HL-60 (cell line): ENCODE results near the gene GKN2.

Experiments used
- DNase-seq, 2 experiments: peaks; one replicate each; pipeline ENCODE4 v3.0.0-alpha.2; 2010 to 2020; ENCODE audit warnings: low read depth in 1 of 2, low spot score in 1 of 2
- H3K27ac ChIP-seq: fragments of 250-450 bp; sonication (Bioruptor Pico); replicated peaks from 2 replicates; pipeline ENCODE4 v1.5.1; 2020; ENCODE audit warnings: mild to moderate bottlenecking, moderate library complexity
- H3K27me3 ChIP-seq: fragments of 250-450 bp; sonication (Bioruptor Pico); 2 replicates; pipeline ENCODE4 v1.5.1; 2021; ENCODE audit warnings: mild to moderate bottlenecking, moderate library complexity; ENCODE audit not compliant: insufficient read depth, poor library complexity, severe bottlenecking
- H3K4me3 ChIP-seq: replicated peaks from 2 replicates; pipeline ENCODE4 v1.5.1; 2011; ENCODE audit warnings: mild to moderate bottlenecking, control low read depth, low read length; ENCODE audit not compliant: insufficient read depth
- GABPA ChIP-seq: IDR thresholded peaks from 2 replicates; pipeline ENCODE4 v1.6.1; 2012; ENCODE audit warnings: low read depth
- POLR2AphosphoS5 ChIP-seq: IDR thresholded peaks from 2 replicates; pipeline ENCODE4 v1.6.1; 2012; ENCODE audit warnings: low read depth
- REST ChIP-seq: IDR thresholded peaks from 2 replicates; pipeline ENCODE4 v1.6.1; 2012; ENCODE audit warnings: low read depth; ENCODE audit not compliant: insufficient replicate concordance
- SPI1 ChIP-seq: IDR thresholded peaks from 2 replicates; pipeline ENCODE4 v1.6.1; 2012; ENCODE audit warnings: low read depth, mild to moderate bottlenecking, borderline replicate concordance
- TF ChIP-seq, protein P1 (sequence below): IDR thresholded peaks from one replicate; pipeline ENCODE4 v1.5.1; 2011; ENCODE audit warnings: low read length, control low read depth, inconsistent platforms; ENCODE audit not compliant: insufficient read depth

The GKN2 gene

GRCh38 chr2:68995916-68996315 lies 43.2 kb upstream of the GKN2 start:
- no peak for DNase-seq
- H3K27me3 ChIP-seq: no peaks in the 10 kb centered on the region
- H3K4me3 ChIP-seq: no peak overlapping the region
- no peak overlapping the region for H3K27ac ChIP-seq
- TF ChIP-seq REST (no peak), POLR2AphosphoS5 (no peak), GABPA (no peak), SPI1 (no peak)
- TF ChIP-seq, protein P1, sequence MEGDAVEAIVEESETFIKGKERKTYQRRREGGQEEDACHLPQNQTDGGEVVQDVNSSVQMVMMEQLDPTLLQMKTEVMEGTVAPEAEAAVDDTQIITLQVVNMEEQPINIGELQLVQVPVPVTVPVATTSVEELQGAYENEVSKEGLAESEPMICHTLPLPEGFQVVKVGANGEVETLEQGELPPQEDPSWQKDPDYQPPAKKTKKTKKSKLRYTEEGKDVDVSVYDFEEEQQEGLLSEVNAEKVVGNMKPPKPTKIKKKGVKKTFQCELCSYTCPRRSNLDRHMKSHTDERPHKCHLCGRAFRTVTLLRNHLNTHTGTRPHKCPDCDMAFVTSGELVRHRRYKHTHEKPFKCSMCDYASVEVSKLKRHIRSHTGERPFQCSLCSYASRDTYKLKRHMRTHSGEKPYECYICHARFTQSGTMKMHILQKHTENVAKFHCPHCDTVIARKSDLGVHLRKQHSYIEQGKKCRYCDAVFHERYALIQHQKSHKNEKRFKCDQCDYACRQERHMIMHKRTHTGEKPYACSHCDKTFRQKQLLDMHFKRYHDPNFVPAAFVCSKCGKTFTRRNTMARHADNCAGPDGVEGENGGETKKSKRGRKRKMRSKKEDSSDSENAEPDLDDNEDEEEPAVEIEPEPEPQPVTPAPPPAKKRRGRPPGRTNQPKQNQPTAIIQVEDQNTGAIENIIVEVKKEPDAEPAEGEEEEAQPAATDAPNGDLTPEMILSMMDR: no peak

DNA sequence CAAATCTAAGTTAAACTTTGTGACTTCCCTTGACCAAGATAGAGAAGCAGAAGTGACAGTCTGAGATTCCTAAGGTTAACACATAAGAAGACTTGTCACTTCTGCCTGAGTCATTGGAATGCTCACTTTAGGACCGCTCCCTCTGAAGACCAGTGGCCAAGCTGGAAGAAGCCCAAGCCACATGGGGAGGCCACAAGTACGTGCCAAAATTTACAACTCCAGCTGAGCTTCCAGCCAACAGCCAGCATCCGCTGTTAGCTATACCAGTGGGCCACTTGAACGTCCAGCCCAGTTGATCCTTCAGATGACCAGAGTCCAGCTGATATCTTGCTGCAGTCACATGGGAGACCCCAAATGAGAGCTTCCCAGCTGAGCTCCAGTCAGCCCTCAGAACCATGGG lies 42.2 kb upstream of the GKN2 start:
- no peak overlapping the region for H3K27ac ChIP-seq
- H3K4me3 ChIP-seq: no peak overlapping the region
- DNase-seq: no peak
- no peaks in the 10 kb centered on the region for H3K27me3 ChIP-seq
- TF ChIP-seq REST (no peak), GABPA (no peak), SPI1 (no peak), POLR2AphosphoS5 (no peak)
- TF ChIP-seq, protein P1: no peak

DNA sequence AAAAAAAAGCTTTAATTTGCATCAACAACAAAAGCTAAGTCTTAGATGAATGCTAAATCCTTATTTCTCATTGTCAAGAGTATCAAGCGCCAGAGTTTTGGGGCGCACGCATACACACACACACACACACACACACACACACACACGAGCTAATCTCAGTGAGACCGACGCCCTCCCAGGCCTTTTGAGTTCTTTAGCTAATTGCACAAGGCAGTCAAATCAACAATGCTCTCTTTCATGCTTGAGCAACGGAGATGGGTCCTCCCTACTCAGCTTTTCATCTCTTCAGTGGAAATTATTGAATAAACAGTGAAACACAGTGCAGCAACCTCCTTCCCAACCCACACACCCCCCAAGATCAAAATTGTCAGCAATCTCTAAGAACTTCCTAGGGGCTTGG lies 41.0 kb upstream of the GKN2 start:
- TF ChIP-seq REST: no peak

DNA sequence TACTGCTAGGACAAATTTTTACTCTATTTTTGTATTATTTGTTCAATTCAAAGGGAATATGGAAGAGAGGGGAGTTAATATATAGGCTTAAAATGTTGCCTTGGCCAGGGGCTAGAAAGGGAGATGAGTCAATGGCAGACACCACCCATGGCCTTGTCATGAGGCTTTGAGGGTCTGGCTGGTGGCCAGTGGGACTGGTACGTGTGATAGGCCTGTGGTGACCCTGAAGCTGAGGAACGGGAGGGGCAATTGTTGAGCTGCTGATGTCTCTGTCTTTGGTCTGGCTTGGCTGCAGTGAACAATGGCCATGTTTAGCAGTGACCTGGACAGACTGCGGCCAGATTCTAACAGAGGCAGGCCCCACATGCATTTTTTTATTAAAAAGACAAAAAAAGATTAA lies 40.2 kb upstream of the GKN2 start:
- Histone ChIP-seq H3K4me3 (no peak overlapping the region), H3K27me3 (no peaks in the 10 kb centered on the region), H3K27ac (no peak overlapping the region)
- DNase-seq: no peak
- TF ChIP-seq REST (no peak), POLR2AphosphoS5 (no peak), SPI1 (no peak), GABPA (no peak)
- TF ChIP-seq, protein P1: no peak

More for the DNA sequence above, 41.0 kb upstream of the GKN2 start:
- DNase-seq: no peak
- Histone ChIP-seq H3K27ac (no peak overlapping the region), H3K27me3 (no peaks in the 10 kb centered on the region), H3K4me3 (no peak overlapping the region)
